Thyroid gland (tissue), 4 donors: ENCODE data around the gene ZSWIM5. TPM values are rescaled to one million over a fixed set of nuclear protein-coding genes. Genes with fewer than 3 reads are reported as not detected.
"Not testable (repeated sequence)": the region's sequence is repeated elsewhere in the genome, so short reads cannot be mapped to it uniquely, and the experiment has no call there.

Experiments used
- DNase-seq, 2 donors: peaks; one replicate each; pipeline ENCODE4 v3.0.0-alpha.2; 2019
- H3K27ac ChIP-seq, 3 donors: fragments of 200-600 bp; sonication (generic); 1 replicate in 2 of 3; 2 replicates in 1 of 3; pipeline ENCODE4 v1.5.1; 2016 to 2019; ENCODE audit warnings: mild to moderate bottlenecking in 1 of 3, moderate library complexity in 1 of 3
- H3K27me3 ChIP-seq: fragments of 200-600 bp; sonication (generic); one replicate; pipeline ENCODE4 v1.5.1; 2019
- H3K36me3 ChIP-seq, 2 donors: fragments of 200-600 bp; sonication (generic); one replicate each; pipeline ENCODE4 v1.5.1; 2016 to 2019
- H3K4me1 ChIP-seq, 2 donors: fragments of 200-600 bp; sonication (generic); one replicate each; pipeline ENCODE4 v1.5.1; 2017 to 2019
- H3K4me3 ChIP-seq, 3 donors: fragments of 200-600 bp; sonication (generic); replicated peaks in 1 of 3; 1 replicate in 2 of 3; 2 replicates in 1 of 3; pipeline ENCODE4 v1.5.1; 2016; ENCODE audit warnings: mild to moderate bottlenecking in 1 of 3
- H3K9me3 ChIP-seq: fragments of 200-600 bp; sonication (generic); one replicate; pipeline ENCODE4 v1.5.1; 2017
- CTCF ChIP-seq, 6 experiments: fragments of 200-600 bp in 3 of 6; fragments of 450-650 bp in 3 of 6; sonication (generic) in 3 of 6; IDR thresholded peaks; one replicate each; pipeline ENCODE4 v1.5.1; 2016 to 2019; ENCODE audit warnings: antibody characterized with exemption in 6 of 6, mild to moderate bottlenecking in 2 of 6, inconsistent platforms in 1 of 6, moderate library complexity in 1 of 6
- POLR2A ChIP-seq, 2 donors: fragments of 450-650 bp; IDR thresholded peaks; one replicate each; pipeline ENCODE4 v1.6.1; 2017; ENCODE audit warnings: antibody characterized with exemption in 2 of 2, mild to moderate bottlenecking in 2 of 2, moderate library complexity in 1 of 2
- WGBS, 2 donors: methylation state at CpG; one replicate each; pipeline ENCODE4 v1.1.5; 2017; 5-methylcytosine and 5-hydroxymethylcytosine counted together
- intact Hi-C: fragments of 100-400 bp; cut with DNase I; formaldehyde crosslinking; loops from one replicate; pipeline ENCODE4 v1.15.1; 2023
- total RNA-seq, 4 donors: library from RNA; depleted of rRNA; stranded (reverse); fragments of >200 nt; gene quantifications; one replicate each; pipeline ENCODE4 v1.2.3, GENCODE V29; 2016

The ZSWIM5 gene
- total RNA-seq, 4 donors from 2014 or later = 6.3 to 15.4 (median 12.5) TPM

GRCh38 chr1:45107782-45108181 is 98.6 kb downstream of the ZSWIM5 start:
- no peak for DNase-seq
- H3K4me1 ChIP-seq = peaks cover 0 to 9% of the 10 kb centered on the region in 2 donors
- H3K27ac ChIP-seq = no peak overlapping the region
- H3K27me3 ChIP-seq = no peaks in the 10 kb centered on the region
- H3K36me3 ChIP-seq = no peaks in the 10 kb centered on the region
- H3K4me3 ChIP-seq = no peak overlapping the region
- TF ChIP-seq CTCF (IDR thresholded peaks at IDR 0.05) = no peak
- TF ChIP-seq POLR2A (IDR thresholded peaks at IDR 0.05) = no peak
- H3K9me3 ChIP-seq = no peaks in the 10 kb centered on the region
- intact Hi-C loops = no loop called here
- 98 to 99% methylated on average over 3 of the region's 3 CpGs for WGBS, 2 donors

GRCh38 chr1:45106864-45107263 is 99.5 kb downstream of the ZSWIM5 start:
- intact Hi-C loops, H3K4me1 ChIP-seq, H3K27ac ChIP-seq, H3K9me3 ChIP-seq, H3K36me3 ChIP-seq, H3K4me3 ChIP-seq, H3K27me3 ChIP-seq, DNase-seq: not testable (repeated sequence)
- 74 to 78% methylated on average over 6 of the region's 6 CpGs for WGBS, 2 donors

- H3K27ac ChIP-seq, intact Hi-C loops, DNase-seq, H3K4me1 ChIP-seq, H3K27me3 ChIP-seq, H3K9me3 ChIP-seq, H3K36me3 ChIP-seq, H3K4me3 ChIP-seq: not testable (repeated sequence)
- WGBS, 2 donors = 100% methylated on average over 1 to 15 of the region's 31 CpGs
These were observed 100.3 kb downstream of the ZSWIM5 start for GRCh38 chr1:45106156-45106545.

GRCh38 chr1:45105486-45106155 is 100.8 kb downstream of the ZSWIM5 start:
- WGBS, 2 donors = 91 to 95% methylated on average over 16 to 32 of the region's 43 CpGs
- H3K27ac ChIP-seq, H3K27me3 ChIP-seq, intact Hi-C loops, H3K36me3 ChIP-seq, H3K9me3 ChIP-seq, DNase-seq, H3K4me1 ChIP-seq, H3K4me3 ChIP-seq: not testable (repeated sequence)

- H3K9me3 ChIP-seq = no peaks in the 10 kb centered on the region
- H3K36me3 ChIP-seq = no peaks in the 10 kb centered on the region
- H3K27ac ChIP-seq = no peak overlapping the region
- intact Hi-C loops = no loop called here
- TF ChIP-seq CTCF (IDR thresholded peaks at IDR 0.05) (no peak), POLR2A (IDR thresholded peaks at IDR 0.05) (no peak)
- peaks cover 0 to 9% of the 10 kb centered on the region in 2 donors for H3K4me1 ChIP-seq
- H3K27me3 ChIP-seq = no peaks in the 10 kb centered on the region
- DNase-seq = no peak
- H3K4me3 ChIP-seq = no peak overlapping the region
These were observed 102.9 kb downstream of the ZSWIM5 start for GRCh38 chr1:45103534-45103933.

- intact Hi-C loops = no loop called here
These were observed 104.5 kb downstream of the ZSWIM5 start for GRCh38 chr1:45101947-45102346.

GRCh38 chr1:45101528-45101927 is 104.9 kb downstream of the ZSWIM5 start:
- H3K27me3 ChIP-seq, H3K4me1 ChIP-seq, intact Hi-C loops, DNase-seq, H3K4me3 ChIP-seq, H3K27ac ChIP-seq, H3K36me3 ChIP-seq, H3K9me3 ChIP-seq: not testable (repeated sequence)
- WGBS, 2 donors = 94 to 98% methylated on average over 5 of the region's 5 CpGs

More at GRCh38 chr1:45101947-45102346, 104.5 kb downstream of the ZSWIM5 start:
- Histone ChIP-seq H3K4me1 (peaks cover 0 to 9% of the 10 kb centered on the region in 2 donors), H3K4me3 (no peak overlapping the region), H3K27ac (no peak overlapping the region), H3K9me3 (no peaks in the 10 kb centered on the region), H3K27me3 (no peaks in the 10 kb centered on the region), H3K36me3 (no peaks in the 10 kb centered on the region)
- no peak for DNase-seq
- TF ChIP-seq CTCF (IDR thresholded peaks at IDR 0.05) (no peak), POLR2A (IDR thresholded peaks at IDR 0.05) (no peak)
